ENCODE measurements around the gene GINS1.

DNA sequence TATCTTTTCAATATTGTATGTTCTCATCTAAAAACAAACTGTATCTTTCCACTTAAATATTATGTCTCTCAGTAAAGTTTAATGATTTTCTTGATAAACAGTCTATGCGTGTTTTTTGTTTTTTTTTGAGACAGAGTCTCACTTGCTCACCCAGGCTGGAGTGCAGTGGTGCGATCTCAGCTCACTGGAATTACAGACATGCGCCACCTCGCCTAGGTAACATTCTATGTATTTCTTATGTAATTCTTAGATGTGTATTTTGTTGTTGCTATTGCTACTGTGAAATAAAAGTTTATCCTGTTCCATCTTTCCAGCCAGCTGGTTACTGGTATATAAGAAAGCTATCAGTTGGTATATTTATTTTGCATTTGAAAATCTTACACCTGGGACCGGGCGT lies 46.2 kb upstream of the GINS1 start:
- no peak for TF ChIP-seq POLR2A (IDR thresholded peaks at IDR 0.05)
- TF ChIP-seq, protein P1, sequence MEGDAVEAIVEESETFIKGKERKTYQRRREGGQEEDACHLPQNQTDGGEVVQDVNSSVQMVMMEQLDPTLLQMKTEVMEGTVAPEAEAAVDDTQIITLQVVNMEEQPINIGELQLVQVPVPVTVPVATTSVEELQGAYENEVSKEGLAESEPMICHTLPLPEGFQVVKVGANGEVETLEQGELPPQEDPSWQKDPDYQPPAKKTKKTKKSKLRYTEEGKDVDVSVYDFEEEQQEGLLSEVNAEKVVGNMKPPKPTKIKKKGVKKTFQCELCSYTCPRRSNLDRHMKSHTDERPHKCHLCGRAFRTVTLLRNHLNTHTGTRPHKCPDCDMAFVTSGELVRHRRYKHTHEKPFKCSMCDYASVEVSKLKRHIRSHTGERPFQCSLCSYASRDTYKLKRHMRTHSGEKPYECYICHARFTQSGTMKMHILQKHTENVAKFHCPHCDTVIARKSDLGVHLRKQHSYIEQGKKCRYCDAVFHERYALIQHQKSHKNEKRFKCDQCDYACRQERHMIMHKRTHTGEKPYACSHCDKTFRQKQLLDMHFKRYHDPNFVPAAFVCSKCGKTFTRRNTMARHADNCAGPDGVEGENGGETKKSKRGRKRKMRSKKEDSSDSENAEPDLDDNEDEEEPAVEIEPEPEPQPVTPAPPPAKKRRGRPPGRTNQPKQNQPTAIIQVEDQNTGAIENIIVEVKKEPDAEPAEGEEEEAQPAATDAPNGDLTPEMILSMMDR (IDR thresholded peaks at IDR 0.05): no peak
